HFF-Myc (cell line): ENCODE results near the gene COPZ1.
A peak's percentile ranks its signal among the peaks of the same experiment; 100 is the strongest.

Source experiments
- DNase-seq: peaks from one replicate; pipeline ENCODE4 v3.0.0-alpha.2; 2011; ENCODE audit warnings: low read depth; ENCODE audit errors: extremely low read depth
- H3K4me3 ChIP-seq: replicated peaks from 2 replicates; pipeline ENCODE4 v1.5.1; 2011; ENCODE audit warnings: low read depth, mild to moderate bottlenecking, control low read depth, low read length
- CTCF ChIP-seq: IDR thresholded peaks from 2 replicates; pipeline ENCODE4 v1.5.1; 2012; ENCODE audit warnings: mild to moderate bottlenecking, low read depth, low read length, control low read depth; ENCODE audit errors: missing control alignments

The COPZ1 gene

GRCh38 chr12:54379398-54380201 lies 54.7 kb downstream of the COPZ1 start:
- peak; percentile 100 for TF ChIP-seq CTCF
- DNase-seq = peak; percentile 64
- H3K4me3 ChIP-seq = peak overlapping the region; percentile 43

GRCh38 chr12:54381136-54381535 lies 56.2 kb downstream of the COPZ1 start:
- DNase-seq = no peak

GRCh38 chr12:54383041-54383609 lies 58.2 kb downstream of the COPZ1 start:
- TF ChIP-seq CTCF = no peak
- peak; percentile 77 for DNase-seq
- H3K4me3 ChIP-seq = no peak overlapping the region

More at GRCh38 chr12:54381136-54381535, 56.2 kb downstream of the COPZ1 start:
- TF ChIP-seq CTCF = no peak
- H3K4me3 ChIP-seq = no peak overlapping the region

GRCh38 chr12:54384591-54385041 lies 59.7 kb downstream of the COPZ1 start, which contains the start of gene ZNF385A:
Gene ZNF385A, minus strand, starts transcription at chr12:54384733. Its CDS starts 219 bp downstream, at chr12:54384514.
- no peak within 1 kb of the TSS for H3K4me3 ChIP-seq

GRCh38 chr12:54385251-54385914 lies 60.5 kb downstream of the COPZ1 start:
- no peak for TF ChIP-seq CTCF
- DNase-seq = no peak
- H3K4me3 ChIP-seq = no peak overlapping the region

More at GRCh38 chr12:54384591-54385041, 59.7 kb downstream of the COPZ1 start, which contains the start of gene ZNF385A:
- no peak for TF ChIP-seq CTCF
- DNase-seq = no peak

- no peak for TF ChIP-seq CTCF
- no peak overlapping the region for H3K4me3 ChIP-seq
- no peak for DNase-seq
Measured at GRCh38 chr12:54386403-54387113, 61.6 kb downstream of the COPZ1 start.
